Measurements from ENCODE around the gene PPP2CA. TPM values are rescaled to one million over a fixed set of nuclear protein-coding genes. Genes with fewer than 3 reads are reported as not detected.
A peak's percentile ranks its signal among the peaks of the same experiment; 100 is the strongest.

PPP2CA gene
- total and polyA plus RNA-seq, 9 of the 15 experiments (the other 6 are each of a cell fraction or from before 2014, with no cell fraction given): 23.0 to 257 (median 109) TPM

DNA sequence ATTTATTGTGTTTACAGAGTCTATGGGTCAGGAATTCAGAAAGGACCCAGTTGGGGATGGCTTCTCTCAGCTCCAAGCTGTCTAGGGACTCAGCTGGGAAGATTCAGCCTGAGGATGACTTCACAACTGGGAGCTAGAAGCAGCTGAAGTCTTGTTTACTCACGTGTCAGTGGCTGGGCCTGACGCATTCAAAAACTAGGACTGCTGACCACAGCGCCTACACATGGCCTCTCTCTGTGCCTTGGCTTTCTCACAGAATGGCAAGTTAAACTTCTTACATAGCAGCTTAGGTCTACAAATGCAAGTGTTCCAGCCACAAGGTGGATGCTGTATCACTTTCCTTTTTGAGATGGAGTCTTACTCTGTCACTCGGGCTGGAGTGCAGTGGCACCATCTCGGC lies 16.3 kb upstream of the PPP2CA start (continued):
- TF ChIP-seq CUX1 (CRISPR knock-in tag; IDR thresholded peaks at IDR 0.05): no peak
- peak; percentile 80 to 85 for TF ChIP-seq FOXK2 (conservative IDR thresholded peaks at IDR 0.05 in 1 of 2, IDR thresholded peaks at IDR 0.05 in 1 of 2; ENCODE audit: low read depth in 2 of 2)
- no peak for TF ChIP-seq ATF1 (CRISPR knock-in tag; IDR thresholded peaks at IDR 0.05)
- TF ChIP-seq ATF1 (tag; IDR thresholded peaks at IDR 0.05): no peak
- TF ChIP-seq CHD1 (IDR thresholded peaks at IDR 0.05; ENCODE audit: low read length): no peak
- TF ChIP-seq SMC3 (conservative IDR thresholded peaks at IDR 0.05; ENCODE audit: insufficient read depth, low read depth, low read length): no peak
- TF ChIP-seq PCBP1 (IDR thresholded peaks at IDR 0.05; ENCODE audit: low read depth, low read length, poor library complexity, severe bottlenecking): no peak
- peak; percentile 47; the same call in 1 of the 2 replicates for TF ChIP-seq FOSL1 (tag; conservative IDR thresholded peaks at IDR 0.05)
- TF ChIP-seq, protein P1, sequence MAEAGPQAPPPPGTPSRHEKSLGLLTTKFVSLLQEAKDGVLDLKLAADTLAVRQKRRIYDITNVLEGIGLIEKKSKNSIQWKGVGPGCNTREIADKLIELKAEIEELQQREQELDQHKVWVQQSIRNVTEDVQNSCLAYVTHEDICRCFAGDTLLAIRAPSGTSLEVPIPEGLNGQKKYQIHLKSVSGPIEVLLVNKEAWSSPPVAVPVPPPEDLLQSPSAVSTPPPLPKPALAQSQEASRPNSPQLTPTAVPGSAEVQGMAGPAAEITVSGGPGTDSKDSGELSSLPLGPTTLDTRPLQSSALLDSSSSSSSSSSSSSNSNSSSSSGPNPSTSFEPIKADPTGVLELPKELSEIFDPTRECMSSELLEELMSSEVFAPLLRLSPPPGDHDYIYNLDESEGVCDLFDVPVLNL (CRISPR knock-in tag; IDR thresholded peaks at IDR 0.05; ENCODE audit: low read depth): no peak
- TF ChIP-seq CHAMP1 (IDR thresholded peaks at IDR 0.05): no peak
- no peak for TF ChIP-seq MITF (IDR thresholded peaks at IDR 0.05)
- TF ChIP-seq KAT8 (IDR thresholded peaks at IDR 0.05; ENCODE audit: low read depth): no peak
- 0 out of 2 replicates have a peak, but pooled peaks have one; percentile 38 for TF ChIP-seq MAFK (IDR thresholded peaks at IDR 0.05; ENCODE audit: low read length)
- no peak for TF ChIP-seq COPS2 (conservative IDR thresholded peaks at IDR 0.05)
- TF ChIP-seq L3MBTL2 (IDR thresholded peaks at IDR 0.05): peak; percentile 75
- TF ChIP-seq NCOA4 (IDR thresholded peaks at IDR 0.05; ENCODE audit: partially characterized antibody): no peak
- no peak for TF ChIP-seq NR4A1 (CRISPR knock-in tag; IDR thresholded peaks at IDR 0.05)
- TF ChIP-seq NR4A1 (tag; IDR thresholded peaks at IDR 0.05): no peak

Measured in K562 (cell line).